T-helper 1 cell treated with Interleukin-12 subunit alpha and Interleukin-12 subunit beta and Interleukin-4 antibody, amounts not matched to agents 30 μg/mL and 1 μg/mL, for 36 hours (primary cell): Measurements from ENCODE around the gene MCF2L2.
"Not testable (repeated sequence)": the region's sequence is repeated elsewhere in the genome, so short reads cannot be mapped to it uniquely, and the experiment has no call there.

Experiments used
- H3K27ac Mint-ChIP-seq: one replicate; pipeline ENCODE4 v1.8.0; 2021; ENCODE audit warnings: mild to moderate bottlenecking, mixed read lengths
- H3K27me3 Mint-ChIP-seq: one replicate; pipeline ENCODE4 v1.8.0; 2021; ENCODE audit warnings: low read depth, mixed read lengths
- H3K36me3 Mint-ChIP-seq: one replicate; pipeline ENCODE4 v1.8.0; 2021; ENCODE audit warnings: low read depth, mixed read lengths
- H3K4me1 Mint-ChIP-seq: one replicate; pipeline ENCODE4 v1.8.0; 2021; ENCODE audit warnings: low read depth, mixed read lengths
- H3K4me3 Mint-ChIP-seq: one replicate; pipeline ENCODE4 v1.8.0; 2021; ENCODE audit warnings: mild to moderate bottlenecking, moderate library complexity, mixed read lengths
- H3K9me3 Mint-ChIP-seq: one replicate; pipeline ENCODE4 v1.8.0; 2021; ENCODE audit warnings: mixed read lengths

Gene MCF2L2

DNA sequence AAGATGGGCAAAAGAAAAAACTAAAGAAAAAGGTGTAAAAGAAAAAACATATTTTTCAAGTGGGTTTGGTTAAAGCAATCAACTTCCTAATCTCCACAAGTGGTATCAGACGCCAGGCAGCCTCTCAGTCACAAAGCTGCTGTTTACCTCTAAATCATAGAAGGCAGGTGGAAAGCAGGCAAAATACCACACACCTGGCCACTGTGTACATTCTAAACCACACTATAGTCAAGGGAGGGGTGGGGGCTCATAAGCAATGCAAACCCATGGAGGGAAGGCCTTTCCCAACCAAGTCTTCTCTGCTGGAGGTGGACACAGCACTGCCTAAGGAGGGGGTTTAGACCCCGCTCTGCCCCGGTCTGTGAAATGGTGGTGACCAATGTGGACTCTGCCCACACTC, 50.4 kb downstream of the MCF2L2 start:
- no peak overlapping the region for H3K27ac Mint-ChIP-seq
- H3K4me3 Mint-ChIP-seq: no peak overlapping the region
- no peaks in the 10 kb centered on the region for H3K27me3 Mint-ChIP-seq
- peaks cover 10% of the 10 kb centered on the region for H3K4me1 Mint-ChIP-seq
- H3K9me3 Mint-ChIP-seq: no peaks in the 10 kb centered on the region
- H3K36me3 Mint-ChIP-seq: peaks cover 2% of the 10 kb centered on the region

GRCh38 chr3:183377307-183377959, 51.0 kb downstream of the MCF2L2 start:
- Mint-ChIP-seq H3K4me1 (peaks cover 10% of the 10 kb centered on the region), H3K4me3 (no peak overlapping the region), H3K27ac (no peak overlapping the region)

GRCh38 chr3:183375787-183376186, 52.6 kb downstream of the MCF2L2 start:
- Mint-ChIP-seq H3K27me3 (no peaks in the 10 kb centered on the region), H3K4me3 (no peak overlapping the region), H3K4me1 (peaks cover 10% of the 10 kb centered on the region), H3K36me3 (peaks cover 2% of the 10 kb centered on the region), H3K27ac (no peak overlapping the region), H3K9me3 (no peaks in the 10 kb centered on the region)

More at GRCh38 chr3:183377307-183377959, 51.0 kb downstream of the MCF2L2 start:
- Mint-ChIP-seq H3K9me3 (no peaks in the 10 kb centered on the region), H3K27me3 (no peaks in the 10 kb centered on the region), H3K36me3 (peaks cover 2% of the 10 kb centered on the region)

GRCh38 chr3:183375337-183375736, 53.1 kb downstream of the MCF2L2 start:
- Mint-ChIP-seq H3K4me1 (peaks cover 10% of the 10 kb centered on the region), H3K27me3 (no peaks in the 10 kb centered on the region), H3K27ac (no peak overlapping the region), H3K36me3 (peaks cover 2% of the 10 kb centered on the region), H3K4me3 (no peak overlapping the region), H3K9me3 (no peaks in the 10 kb centered on the region)

DNA sequence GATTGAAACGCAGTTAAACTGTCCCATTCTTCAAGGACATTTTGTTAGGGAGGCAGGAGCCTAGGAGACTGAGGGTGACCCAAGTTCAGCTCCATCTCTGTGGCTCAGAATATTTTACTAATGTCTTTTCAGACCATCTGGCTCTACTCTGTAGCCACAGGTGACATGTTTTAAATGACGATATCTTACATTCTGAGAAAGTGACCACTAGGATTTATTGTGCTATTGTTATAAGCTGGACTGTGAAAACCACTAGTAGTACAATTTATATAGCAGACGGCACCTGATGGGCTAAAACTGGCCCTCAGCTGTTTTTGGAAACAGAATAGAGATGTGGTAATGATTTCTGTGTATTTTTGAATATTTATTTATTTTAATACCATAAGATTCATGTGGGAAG, 55.5 kb downstream of the MCF2L2 start:
- H3K9me3 Mint-ChIP-seq: no peaks in the 10 kb centered on the region
- no peak overlapping the region for H3K4me3 Mint-ChIP-seq
- H3K36me3 Mint-ChIP-seq: peaks cover 2% of the 10 kb centered on the region
- no peak overlapping the region for H3K27ac Mint-ChIP-seq
- no peaks in the 10 kb centered on the region for H3K27me3 Mint-ChIP-seq
- H3K4me1 Mint-ChIP-seq: peaks cover 8% of the 10 kb centered on the region

DNA sequence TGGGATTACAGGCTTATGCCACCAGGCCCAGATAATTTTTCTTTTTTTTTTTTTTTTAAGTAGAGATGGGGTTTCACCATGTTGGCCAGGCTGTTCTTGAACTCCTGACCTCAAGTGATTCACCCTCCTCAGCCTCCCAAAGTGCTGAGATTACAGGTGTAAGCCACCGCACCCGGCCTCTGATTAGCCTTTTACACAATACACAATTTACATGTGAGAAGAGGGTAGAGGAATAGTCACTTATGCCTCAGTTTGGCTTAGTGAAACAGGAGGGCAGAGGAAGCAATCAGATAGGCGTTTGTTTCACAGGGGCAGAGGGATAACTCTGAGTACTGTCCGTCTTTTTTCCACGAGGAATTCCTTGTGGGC, 56.8 kb downstream of the MCF2L2 start:
- not testable (repeated sequence) for H3K36me3 Mint-ChIP-seq, H3K27ac Mint-ChIP-seq, H3K4me3 Mint-ChIP-seq, H3K9me3 Mint-ChIP-seq, H3K4me1 Mint-ChIP-seq, H3K27me3 Mint-ChIP-seq

GRCh38 chr3:183370391-183370790, 58.0 kb downstream of the MCF2L2 start:
- H3K9me3 Mint-ChIP-seq: peaks cover 4% of the 10 kb centered on the region
- no peak overlapping the region for H3K4me3 Mint-ChIP-seq
- H3K27ac Mint-ChIP-seq: no peak overlapping the region
- H3K4me1 Mint-ChIP-seq: peaks cover 10% of the 10 kb centered on the region
- H3K36me3 Mint-ChIP-seq: peaks cover 2% of the 10 kb centered on the region
- no peaks in the 10 kb centered on the region for H3K27me3 Mint-ChIP-seq

DNA sequence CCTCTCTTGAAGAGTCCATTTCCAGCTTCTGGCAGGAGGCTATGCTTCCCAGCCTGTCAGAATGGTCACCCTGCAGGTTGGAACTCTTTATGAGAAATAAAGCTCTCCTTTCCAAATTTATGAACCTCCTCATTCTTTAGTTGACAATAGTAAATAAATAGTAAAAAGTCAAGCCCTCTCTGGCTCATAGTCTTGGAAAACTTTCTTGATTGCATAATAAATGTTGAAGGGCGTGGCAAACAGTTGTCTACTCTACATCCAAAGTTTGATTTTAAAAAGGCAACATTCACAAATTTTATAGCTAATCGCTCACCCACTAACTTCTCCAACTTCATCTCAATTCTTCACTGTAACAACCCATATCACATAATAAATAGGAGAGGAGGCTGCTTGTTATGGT, 58.8 kb downstream of the MCF2L2 start:
- H3K27me3 Mint-ChIP-seq: no peaks in the 10 kb centered on the region
- H3K4me1 Mint-ChIP-seq: peaks cover 13% of the 10 kb centered on the region
- H3K4me3 Mint-ChIP-seq: no peak overlapping the region
- no peak overlapping the region for H3K27ac Mint-ChIP-seq
- peaks cover 4% of the 10 kb centered on the region for H3K9me3 Mint-ChIP-seq
- peaks cover 2% of the 10 kb centered on the region for H3K36me3 Mint-ChIP-seq

GRCh38 chr3:183369117-183369516, 59.3 kb downstream of the MCF2L2 start:
- Mint-ChIP-seq H3K9me3 (peaks cover 4% of the 10 kb centered on the region), H3K27ac (no peak overlapping the region), H3K27me3 (no peaks in the 10 kb centered on the region), H3K4me3 (no peak overlapping the region), H3K4me1 (peaks cover 13% of the 10 kb centered on the region), H3K36me3 (peaks cover 2% of the 10 kb centered on the region)

DNA sequence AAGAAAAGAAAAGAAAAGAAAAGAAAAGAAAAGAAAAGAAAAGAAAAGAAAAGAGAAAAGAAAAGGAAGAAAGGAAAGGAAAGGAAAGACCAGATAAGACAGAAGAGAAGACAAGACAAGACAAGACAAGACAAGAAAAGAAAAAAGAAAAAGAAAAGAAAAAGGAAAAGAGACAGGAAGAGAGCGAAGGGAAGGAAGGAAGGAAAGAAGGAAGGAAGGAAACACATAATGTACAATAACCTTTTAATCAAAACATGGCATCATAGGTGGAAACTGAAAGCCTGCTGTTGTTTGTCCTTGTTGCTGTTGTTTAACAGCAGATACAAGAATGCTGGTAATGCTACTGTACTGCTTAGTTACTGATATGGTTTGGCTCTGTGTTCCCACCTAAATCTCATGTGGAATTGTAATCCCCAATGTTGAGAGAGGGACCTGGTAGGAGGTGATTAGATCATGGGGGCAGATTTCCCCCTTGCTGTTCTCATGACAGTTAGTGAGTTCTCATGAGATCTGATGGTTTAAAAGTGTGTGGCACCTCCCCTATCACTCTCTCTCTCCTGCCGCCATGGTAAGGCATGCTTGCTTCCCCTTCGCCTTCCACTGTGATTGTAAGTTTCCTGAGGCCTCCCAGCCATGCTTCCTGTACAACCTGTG, 67.3 kb downstream of the MCF2L2 start:
- Mint-ChIP-seq H3K4me3 (no peak overlapping the region), H3K9me3 (peaks cover 4% of the 10 kb centered on the region), H3K27ac (no peak overlapping the region), H3K27me3 (no peaks in the 10 kb centered on the region), H3K4me1 (peaks cover 10% of the 10 kb centered on the region), H3K36me3 (peaks cover 2% of the 10 kb centered on the region)

- no peaks in the 10 kb centered on the region for H3K9me3 Mint-ChIP-seq
- H3K36me3 Mint-ChIP-seq: no peaks in the 10 kb centered on the region
- no peak overlapping the region for H3K27ac Mint-ChIP-seq
- H3K4me1 Mint-ChIP-seq: no peaks in the 10 kb centered on the region
- no peak overlapping the region for H3K4me3 Mint-ChIP-seq
- no peaks in the 10 kb centered on the region for H3K27me3 Mint-ChIP-seq
Observed at GRCh38 chr3:183359036-183359435, 69.4 kb downstream of the MCF2L2 start.

DNA sequence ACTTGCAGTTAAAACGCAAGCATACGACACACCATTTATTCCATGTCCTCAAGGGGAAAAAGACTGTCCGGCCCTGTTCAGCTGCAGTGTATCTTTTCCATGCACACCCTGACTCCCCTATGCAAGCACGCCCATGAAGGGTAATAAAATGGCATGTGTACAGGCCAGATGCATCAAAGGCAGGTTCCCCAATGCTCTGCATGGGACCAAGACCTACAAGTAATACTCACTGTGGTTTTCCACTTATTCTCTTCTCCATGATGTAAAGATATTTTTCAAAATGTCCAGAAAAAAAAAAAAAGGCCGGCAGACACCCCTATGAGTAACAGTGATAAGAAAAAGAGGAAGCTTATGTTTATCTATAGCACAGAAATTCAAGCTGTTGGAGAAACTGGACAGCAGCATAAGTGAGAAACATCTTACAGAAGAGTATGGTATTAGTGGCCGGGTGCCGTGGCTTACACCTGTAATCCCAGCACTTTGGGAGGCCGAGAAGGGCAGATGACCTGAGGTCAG, 70.8 kb downstream of the MCF2L2 start:
- Mint-ChIP-seq H3K27me3 (no peaks in the 10 kb centered on the region), H3K36me3 (no peaks in the 10 kb centered on the region), H3K27ac (no peak overlapping the region), H3K4me1 (no peaks in the 10 kb centered on the region), H3K4me3 (no peak overlapping the region), H3K9me3 (no peaks in the 10 kb centered on the region)

GRCh38 chr3:183356920-183357319, 71.5 kb downstream of the MCF2L2 start:
- no peaks in the 10 kb centered on the region for H3K36me3 Mint-ChIP-seq
- H3K4me1 Mint-ChIP-seq: peaks cover 1% of the 10 kb centered on the region
- no peaks in the 10 kb centered on the region for H3K9me3 Mint-ChIP-seq
- H3K27me3 Mint-ChIP-seq: no peaks in the 10 kb centered on the region
- H3K27ac Mint-ChIP-seq: no peak overlapping the region
- no peak overlapping the region for H3K4me3 Mint-ChIP-seq

- H3K36me3 Mint-ChIP-seq: no peaks in the 10 kb centered on the region
Observed at GRCh38 chr3:183354874-183355273, 73.5 kb downstream of the MCF2L2 start.

DNA sequence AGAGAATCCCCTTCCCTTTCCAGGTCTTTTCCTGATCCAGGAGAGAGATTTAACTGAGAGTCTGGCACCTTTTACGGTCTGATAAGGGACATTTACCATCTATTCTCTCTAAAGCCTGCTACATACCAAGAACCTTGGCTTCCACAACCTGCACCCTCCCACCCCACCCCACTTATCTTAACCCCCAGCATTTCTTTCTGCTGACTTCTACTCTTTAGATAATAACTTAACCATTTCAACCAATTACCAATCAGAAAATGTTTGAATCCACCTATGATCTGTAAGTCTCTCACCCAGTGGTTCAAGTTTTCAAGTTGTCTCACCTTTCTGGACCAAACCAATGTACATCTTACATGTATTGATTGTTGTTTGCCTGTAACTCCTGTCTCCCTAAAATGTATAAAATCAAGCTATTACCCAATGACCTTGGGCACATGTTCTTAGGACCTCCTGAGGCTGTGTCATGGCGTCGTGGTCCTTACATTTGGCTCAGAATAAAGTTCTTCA, 74.0 kb downstream of the MCF2L2 start:
- no peaks in the 10 kb centered on the region for H3K36me3 Mint-ChIP-seq
- no peak overlapping the region for H3K4me3 Mint-ChIP-seq
- H3K4me1 Mint-ChIP-seq: peaks cover 11% of the 10 kb centered on the region
- H3K27me3 Mint-ChIP-seq: no peaks in the 10 kb centered on the region
- no peaks in the 10 kb centered on the region for H3K9me3 Mint-ChIP-seq
- no peak overlapping the region for H3K27ac Mint-ChIP-seq

More at GRCh38 chr3:183354874-183355273, 73.5 kb downstream of the MCF2L2 start:
- Mint-ChIP-seq H3K27me3 (no peaks in the 10 kb centered on the region), H3K27ac (no peak overlapping the region), H3K9me3 (no peaks in the 10 kb centered on the region), H3K4me1 (peaks cover 7% of the 10 kb centered on the region), H3K4me3 (no peak overlapping the region)
